Naive thymus-derived CD4-positive, alpha-beta T cell (primary cell): ENCODE results near the gene SPACA9. TPM values are rescaled to one million over a fixed set of nuclear protein-coding genes. Genes with fewer than 3 reads are reported as not detected.

Experiments
- ATAC-seq: fragments of 150-1000 bp; cut with Tn5 transposase; 2 replicates; pipeline ENCODE4 v1.10.0; 2021; ENCODE audit warnings: mild to moderate bottlenecking, moderate library complexity
- CTCF ChIA-PET: fragments of 350-600 bp; sonication (Branson Sonifier 250); formaldehyde crosslinking; loops from one replicate; lab custom pipeline; 2021; ENCODE audit warnings: antibody characterized with exemption; lab: Charles Lee
- POLR2A ChIA-PET: fragments of 350-600 bp; sonication (Branson Sonifier 250); formaldehyde crosslinking; loops from one replicate; lab custom pipeline; 2021; ENCODE audit warnings: antibody characterized with exemption, inconsistent platforms; lab: Charles Lee
- DNase-seq, 9 donors: peaks; one replicate each; pipeline versions ENCODE4 v3.0.0 to v3.0.0-alpha.2; 2020 to 2022; ENCODE audit warnings: mixed read lengths in 1 of 9
- H3K27ac ChIP-seq: one replicate; pipeline ENCODE4 v1.7.0; 2013; ENCODE audit warnings: mild to moderate bottlenecking, low read depth, low read length, moderate library complexity
- H3K27me3 ChIP-seq, 2 donors: one replicate each; pipeline ENCODE4 v1.7.0; 2013; ENCODE audit warnings: low read length in 2 of 2, mild to moderate bottlenecking in 2 of 2, moderate library complexity in 2 of 2; ENCODE audit not compliant: control insufficient read depth in 2 of 2, insufficient read depth in 2 of 2
- H3K36me3 ChIP-seq, 3 experiments: 1 replicate in 2 of 3; 2 replicates in 1 of 3; pipeline ENCODE4 v1.7.0; 2013; ENCODE audit warnings: low read length in 3 of 3, mild to moderate bottlenecking in 3 of 3, moderate library complexity in 1 of 3; ENCODE audit not compliant: insufficient read depth in 3 of 3, control insufficient read depth in 2 of 3
- H3K4me1 ChIP-seq, 2 donors: one replicate each; pipeline ENCODE4 v1.7.0; 2013; ENCODE audit warnings: low read length in 2 of 2, mild to moderate bottlenecking in 2 of 2, moderate library complexity in 1 of 2; ENCODE audit not compliant: control insufficient read depth in 2 of 2, insufficient read depth in 2 of 2
- H3K4me3 ChIP-seq: 2 replicates; pipeline ENCODE4 v1.7.0; 2013; ENCODE audit warnings: mild to moderate bottlenecking, low read length
- H3K9me3 ChIP-seq, 3 experiments: 1 replicate in 2 of 3; 2 replicates in 1 of 3; pipeline ENCODE4 v1.7.0; 2013; ENCODE audit warnings: low read length in 3 of 3; ENCODE audit not compliant: control insufficient read depth in 2 of 3
- H3K27ac Mint-ChIP-seq, 9 donors: one replicate each; pipeline ENCODE4 v1.8.0; 2020 to 2022; ENCODE audit warnings: mixed read lengths in 9 of 9, mild to moderate bottlenecking in 8 of 9, moderate library complexity in 5 of 9, inconsistent platforms in 2 of 9
- H3K27me3 Mint-ChIP-seq, 5 donors: one replicate each; pipeline ENCODE4 v1.8.0; 2021 to 2022; ENCODE audit warnings: mixed read lengths in 5 of 5, mild to moderate bottlenecking in 1 of 5
- H3K36me3 Mint-ChIP-seq, 5 donors: one replicate each; pipeline ENCODE4 v1.8.0; 2020 to 2022; ENCODE audit warnings: mixed read lengths in 5 of 5, mild to moderate bottlenecking in 3 of 5, inconsistent platforms in 1 of 5
- H3K4me1 Mint-ChIP-seq, 7 donors: one replicate each; pipeline ENCODE4 v1.8.0; 2020 to 2022; ENCODE audit warnings: mixed read lengths in 7 of 7, mild to moderate bottlenecking in 3 of 7, inconsistent platforms in 1 of 7
- H3K4me3 Mint-ChIP-seq, 10 donors: one replicate each; pipeline ENCODE4 v1.8.0; 2020 to 2022; ENCODE audit warnings: mild to moderate bottlenecking in 10 of 10, mixed read lengths in 10 of 10, moderate library complexity in 6 of 10, inconsistent platforms in 2 of 10
- H3K9me3 Mint-ChIP-seq, 11 donors: one replicate each; pipeline ENCODE4 v1.8.0; 2020 to 2022; ENCODE audit warnings: mixed read lengths in 11 of 11, mild to moderate bottlenecking in 4 of 11, inconsistent platforms in 1 of 11, moderate library complexity in 1 of 11
- intact Hi-C, 2 donors: fragments of 100-400 bp; cut with micrococcal nuclease; formaldehyde crosslinking; loops; one replicate each; pipeline ENCODE4 v1.15.1; 2023
- polyA plus RNA-seq, 2 donors: library from polyadenylated mRNA; unstranded; fragments of 300-500 nt; fragmentation: Illumina TruSeq; gene quantifications; one replicate each; pipeline ENCODE4 v1.2.3, GENCODE V29; 2021
- total RNA-seq, 6 experiments: library from RNA in 5 of 6; stranded (reverse) in 5 of 6; gene quantifications; 1 replicate in 5 of 6; 2 replicates in 1 of 6; pipeline ENCODE4 v1.2.3 and lab custom pipeline; 2021 to 2026

The SPACA9 gene
- total and polyA plus RNA-seq, 7 experiments from 2014 or later = 0.61 to 3.1 (median 2.2) TPM

DNA sequence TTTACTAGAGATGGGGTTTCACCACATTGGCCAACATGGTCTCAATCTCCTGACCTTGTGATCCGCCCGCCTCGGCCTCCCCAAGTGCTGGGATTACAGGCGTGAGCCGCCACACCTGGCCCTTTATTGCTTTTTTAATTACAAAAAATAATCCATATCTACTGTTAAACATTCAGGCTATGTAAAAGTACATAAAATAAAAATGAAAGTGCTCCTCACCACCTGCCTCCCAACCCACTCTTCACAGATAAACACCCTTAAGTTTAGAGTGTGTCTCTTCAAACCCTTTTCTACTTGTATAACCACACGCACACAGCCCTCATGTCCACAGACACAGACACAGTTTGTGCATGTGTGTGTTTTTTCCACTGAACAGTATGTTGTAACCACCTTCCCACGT is 49.0 kb downstream of the SPACA9 start:
- H3K4me3 Mint-ChIP-seq = no peak overlapping the region
- intact Hi-C loops = no loop called here
- no peaks in the 10 kb centered on the region for H3K27me3 Mint-ChIP-seq
- H3K9me3 ChIP-seq = no peaks in the 10 kb centered on the region
- no peak overlapping the region for H3K27ac ChIP-seq
- POLR2A ChIA-PET = interaction anchor here (0.6 kb wide), 1 partner anchor 258 kb away, joined by 3 read pairs; the partner anchor contains the start of gene DDX31
- no peaks in the 10 kb centered on the region for H3K4me1 ChIP-seq
- ATAC-seq (no peak), DNase-seq (no peak)
- H3K4me3 ChIP-seq = no peak overlapping the region
- H3K36me3 Mint-ChIP-seq = peaks cover 13 to 60% (median 30%) of the 10 kb centered on the region in 5 donors
- CTCF ChIA-PET = interaction anchor here (0.8 kb wide), 1 partner anchor 27 kb away, joined by 4 read pairs; no protein-coding TSS in a partner anchor
- peaks cover 0 to 9% (median 2%) of the 10 kb centered on the region in 7 donors for H3K4me1 Mint-ChIP-seq
- peaks cover 17 to 74% (median 25%) of the 10 kb centered on the region in 3 experiments for H3K36me3 ChIP-seq
- no peaks in the 10 kb centered on the region for H3K9me3 Mint-ChIP-seq
- H3K27ac Mint-ChIP-seq = no peak overlapping the region
- no peaks in the 10 kb centered on the region for H3K27me3 ChIP-seq

DNA sequence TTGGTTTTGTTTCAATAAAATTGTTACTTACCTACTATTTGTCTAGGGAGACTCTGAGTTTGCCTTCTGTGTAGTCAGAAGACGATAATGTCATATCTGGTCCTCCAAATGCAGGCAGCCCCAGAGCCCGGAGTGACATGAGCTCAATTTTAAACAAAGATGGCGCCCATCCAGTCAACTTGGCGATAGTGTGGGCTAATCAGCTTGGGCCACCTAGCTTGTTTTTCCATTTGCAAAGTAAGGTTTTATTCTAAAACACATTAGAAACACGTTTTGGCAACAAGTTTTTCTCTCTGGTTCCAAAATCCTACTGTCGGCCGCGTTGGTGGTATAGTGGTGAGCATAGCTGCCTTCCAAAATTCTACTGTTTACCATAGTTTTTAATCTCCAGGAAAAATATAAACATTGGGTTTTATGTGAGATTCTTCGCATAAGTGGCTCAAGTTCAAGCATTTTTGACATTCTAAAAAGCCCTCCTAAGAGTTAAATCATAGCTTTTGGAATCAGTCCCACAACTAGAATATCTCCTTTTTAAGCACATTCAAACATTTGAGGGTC is 52.6 kb downstream of the SPACA9 start:
- H3K27me3 Mint-ChIP-seq = no peaks in the 10 kb centered on the region
- no peak for ATAC-seq
- H3K27ac Mint-ChIP-seq = no peak overlapping the region
- H3K36me3 Mint-ChIP-seq = peaks cover 5 to 57% (median 20%) of the 10 kb centered on the region in 5 donors
- H3K4me1 Mint-ChIP-seq = peaks cover 0 to 16% (median 6%) of the 10 kb centered on the region in 7 donors
- H3K27me3 ChIP-seq = no peaks in the 10 kb centered on the region
- ChIA-PET POLR2A (no interaction called here), CTCF (interaction anchor here (0.6 to 1.1 kb wide), 2 partner anchors 13 to 29 kb away, joined by 3 read pairs; no protein-coding TSS in a partner anchor)
- peaks cover 0 to 59% (median 12%) of the 10 kb centered on the region in 3 experiments for H3K36me3 ChIP-seq
- no peaks in the 10 kb centered on the region for H3K4me1 ChIP-seq
- no peak overlapping the region for H3K27ac ChIP-seq
- H3K9me3 Mint-ChIP-seq = no peaks in the 10 kb centered on the region
- no peak for DNase-seq
- H3K4me3 ChIP-seq = no peak overlapping the region
- intact Hi-C loops = no loop called here
- no peak overlapping the region for H3K4me3 Mint-ChIP-seq
- H3K9me3 ChIP-seq = no peaks in the 10 kb centered on the region

- ChIA-PET POLR2A (interaction anchor here (0.6 to 2.5 kb wide), 2 partner anchors 9 to 41 kb away, joined by 3 to 14 read pairs; partner anchors contain the start of gene TSC1), CTCF (no interaction called here)
- H3K27me3 ChIP-seq = no peaks in the 10 kb centered on the region
- Mint-ChIP-seq H3K27ac (no peak overlapping the region), H3K27me3 (no peaks in the 10 kb centered on the region), H3K9me3 (no peaks in the 10 kb centered on the region), H3K4me1 (peaks cover 0 to 31% (median 15%) of the 10 kb centered on the region in 7 donors), H3K36me3 (peaks cover 0 to 29% (median 13%) of the 10 kb centered on the region in 5 donors), H3K4me3 (no peak overlapping the region)
- H3K4me3 ChIP-seq = no peak overlapping the region
- no peak overlapping the region for H3K27ac ChIP-seq
- intact Hi-C loops = no loop called here
- peaks cover 0 to 27% (median 0%) of the 10 kb centered on the region in 3 experiments for H3K36me3 ChIP-seq
- no peaks in the 10 kb centered on the region for H3K9me3 ChIP-seq
- ATAC-seq (no peak), DNase-seq (no peak)
- no peaks in the 10 kb centered on the region for H3K4me1 ChIP-seq
Measured at GRCh38 chr9:132935026-132935425, 56.3 kb downstream of the SPACA9 start.

- no peak overlapping the region for H3K27ac Mint-ChIP-seq
- DNase-seq = no peak
- POLR2A ChIA-PET = interaction anchor here (0.6 kb wide), 1 partner anchor 34 kb away, joined by 3 read pairs; no protein-coding TSS in a partner anchor
- no peaks in the 10 kb centered on the region for H3K27me3 Mint-ChIP-seq
- H3K9me3 Mint-ChIP-seq = no peaks in the 10 kb centered on the region
- no peak overlapping the region for H3K4me3 ChIP-seq
- intact Hi-C loops = no loop called here
- H3K4me1 Mint-ChIP-seq = peaks cover 5 to 39% (median 16%) of the 10 kb centered on the region in 7 donors
- peaks cover 0 to 18% (median 0%) of the 10 kb centered on the region in 3 experiments for H3K36me3 ChIP-seq
- no peaks in the 10 kb centered on the region for H3K27me3 ChIP-seq
- ATAC-seq = no peak
- H3K4me1 ChIP-seq = no peaks in the 10 kb centered on the region
- H3K27ac ChIP-seq = no peak overlapping the region
- CTCF ChIA-PET = no interaction called here
- no peak overlapping the region for H3K4me3 Mint-ChIP-seq
- H3K9me3 ChIP-seq = no peaks in the 10 kb centered on the region
- H3K36me3 Mint-ChIP-seq = peaks cover 0 to 19% (median 5%) of the 10 kb centered on the region in 5 donors
Measured at GRCh38 chr9:132937463-132937901, 58.8 kb downstream of the SPACA9 start.

DNA sequence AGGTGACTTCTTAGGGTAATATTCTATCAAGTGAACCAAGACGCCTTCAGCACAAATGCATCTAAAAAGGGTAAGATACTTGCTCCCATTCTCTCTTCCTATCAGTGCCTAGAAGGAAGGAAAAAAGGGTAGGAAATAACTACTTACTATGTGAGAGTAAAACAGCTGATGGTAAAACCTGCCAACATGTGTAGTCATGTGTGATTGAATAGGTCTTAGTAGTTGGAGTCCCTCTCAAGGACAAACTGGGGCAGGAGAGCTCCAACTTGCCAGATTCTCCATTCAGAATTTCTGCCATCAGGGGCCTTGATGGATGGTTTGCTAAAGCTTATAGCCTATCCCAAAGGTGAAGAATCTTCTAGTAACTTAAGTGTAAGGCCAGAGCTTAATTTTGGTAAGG is 60.5 kb downstream of the SPACA9 start:
- H3K27me3 Mint-ChIP-seq = no peaks in the 10 kb centered on the region
- CTCF ChIA-PET = no interaction called here
- DNase-seq (no peak), ATAC-seq (no peak)
- no peak overlapping the region for H3K27ac Mint-ChIP-seq
- POLR2A ChIA-PET = interaction anchor here (0.7 kb wide), 1 partner anchor 9 kb away, joined by 3 read pairs; no protein-coding TSS in a partner anchor
- H3K27ac ChIP-seq = no peak overlapping the region
- H3K36me3 Mint-ChIP-seq = peaks cover 0 to 11% (median 0%) of the 10 kb centered on the region in 5 donors
- H3K4me3 Mint-ChIP-seq = no peak overlapping the region
- no peaks in the 10 kb centered on the region for H3K27me3 ChIP-seq
- peaks cover 0 to 11% (median 0%) of the 10 kb centered on the region in 3 experiments for H3K36me3 ChIP-seq
- intact Hi-C loops = no loop called here
- peaks cover 8 to 11% of the 10 kb centered on the region in 2 donors for H3K4me1 ChIP-seq
- no peaks in the 10 kb centered on the region for H3K9me3 ChIP-seq
- no peak overlapping the region for H3K4me3 ChIP-seq
- no peaks in the 10 kb centered on the region for H3K9me3 Mint-ChIP-seq
- peaks cover 12 to 52% (median 27%) of the 10 kb centered on the region in 7 donors for H3K4me1 Mint-ChIP-seq

Other genes starting within 250 kb of the SPACA9 start
- 10 to 100 TPM; 13.9 to 28.0 (median 18.7) TPM for gene DDX31, start 208.9 kb upstream of the SPACA9 start, total RNA-seq
- 10 to 100 TPM in 1 of 2 donors, 1 to 10 TPM in 1; 8.2 to 13.2 TPM for gene DDX31, start 208.9 kb upstream of the SPACA9 start, polyA plus RNA-seq
- 10 to 100 TPM in 4 of 5 experiments, 1 to 10 TPM in 1; 9.9 to 16.7 (median 13.4) TPM for gene GTF3C4, start 208.4 kb upstream of the SPACA9 start, total RNA-seq
- gene GTF3C4, start 208.4 kb upstream of the SPACA9 start, polyA plus RNA-seq = 1 to 10 TPM; 3.6 to 5.0 TPM
- gene AK8, start 614 bp upstream of the SPACA9 start, total RNA-seq = under 1 TPM in 2 of 5 experiments, not detected in 3; 0.10 to 0.20 TPM
- gene AK8, start 614 bp upstream of the SPACA9 start, polyA plus RNA-seq = under 1 TPM in 1 of 2 donors, not detected in 1; 0.12 TPM
- 10 to 100 TPM; 38.1 to 98.3 (median 59.6) TPM for gene TSC1, start 65.7 kb downstream of the SPACA9 start, total RNA-seq
- gene TSC1, start 65.7 kb downstream of the SPACA9 start, polyA plus RNA-seq = 10 to 100 TPM in 1 of 2 donors, 1 to 10 TPM in 1; 9.9 to 14.7 TPM
- gene GFI1B, start 99.8 kb downstream of the SPACA9 start, total RNA-seq = 1 to 10 TPM in 1 of 5 experiments, under 1 TPM in 1, not detected in 3; 0.21 to 2.7 TPM
- not detected for gene GFI1B, start 99.8 kb downstream of the SPACA9 start, polyA plus RNA-seq
- gene GTF3C5, start 152.1 kb downstream of the SPACA9 start, total RNA-seq = 10 to 100 TPM; 43.9 to 77.9 (median 73.9) TPM
- gene GTF3C5, start 152.1 kb downstream of the SPACA9 start, polyA plus RNA-seq = 10 to 100 TPM; 39.9 to 48.8 TPM
- gene CEL, start 183.1 kb downstream of the SPACA9 start, total RNA-seq = 1 to 10 TPM in 3 of 5 experiments, under 1 TPM in 2; 0.32 to 2.3 (median 2.2) TPM
- not detected for gene CEL, start 183.1 kb downstream of the SPACA9 start, polyA plus RNA-seq
- 100 to 1,000 TPM in 2 of 5 experiments, 10 to 100 TPM in 3; 73.9 to 123 (median 79.7) TPM for gene RALGDS, start 242.3 kb downstream of the SPACA9 start, total RNA-seq
- gene RALGDS, start 242.3 kb downstream of the SPACA9 start, polyA plus RNA-seq = 10 to 100 TPM; 17.8 to 35.7 TPM